ENCODE data around the gene PCSK6. TPM values are rescaled to one million over a fixed set of nuclear protein-coding genes. Genes with fewer than 3 reads are reported as not detected.

Gene PCSK6
- total and polyA plus RNA-seq, 2 of the 8 experiments (the other 6 are each of a cell fraction or from before 2014, with no cell fraction given), result 1.9 to 4.0 TPM

GRCh38 chr15:101481381-101481705 lies 8.2 kb downstream of the PCSK6 start:
- H3K14ac ChIP-seq (ENCODE audit: insufficient read length), result no peak overlapping the region
- no peak overlapping the region for H4K5ac ChIP-seq (ENCODE audit: insufficient read length, low read depth, low read length)
- peaks cover 0 to 6% (median 0%) of the 10 kb centered on the region in 4 experiments; a peak in 3 of 7 replicates for H3K4me1 ChIP-seq (replicated peaks in 1 of 4; ENCODE audit: control insufficient read depth in 3 of 4, insufficient read depth in 4 of 4, low read length in 3 of 4)
- DNase-seq (ENCODE audit: low read depth in 1 of 2, low spot score in 2 of 2) (no peak), FAIRE-seq (no peak)
- no peak overlapping the region for H4K8ac ChIP-seq (ENCODE audit: extremely low read depth, insufficient read depth, low read length)
- no peak overlapping the region for H2AFZ ChIP-seq (ENCODE audit: low read length)
- H2BK120ac ChIP-seq (replicated peaks; ENCODE audit: low read depth, low read length), result no peak overlapping the region
- H3K23ac ChIP-seq (ENCODE audit: insufficient read length), result no peak overlapping the region
- peaks cover 0 to 2% (median 0%) of the 10 kb centered on the region in 4 experiments; a peak in 2 of 7 replicates for H3K27me3 ChIP-seq (replicated peaks in 1 of 4; ENCODE audit: control insufficient read depth in 3 of 4, extremely low read depth in 1 of 4, insufficient read depth in 3 of 4, low read length in 3 of 4)
- H4K91ac ChIP-seq (replicated peaks; ENCODE audit: insufficient read length, low read length), result no peak overlapping the region
- H2BK20ac ChIP-seq (ENCODE audit: low read length), result no peak overlapping the region
- H3K36me3 ChIP-seq (ENCODE audit: control insufficient read depth in 2 of 4, insufficient read depth in 4 of 4, low read length in 3 of 4), result no peaks in the 10 kb centered on the region
- no peak overlapping the region for H2AK5ac ChIP-seq (ENCODE audit: low read depth, low read length)
- no peaks in the 10 kb centered on the region for H3K79me1 ChIP-seq (ENCODE audit: low read depth, low read length)
- no peaks in the 10 kb centered on the region for H3K9me3 ChIP-seq (ENCODE audit: insufficient read depth in 2 of 2, low read depth in 1 of 2, low read length in 1 of 2)
- no peak overlapping the region for H2BK12ac ChIP-seq (ENCODE audit: low read depth, low read length)
- TF ChIP-seq FOSL1 (IDR thresholded peaks at IDR 0.05; ENCODE audit: insufficient read depth, low read depth, low read length), result no peak
- no peak for TF ChIP-seq SP1 (IDR thresholded peaks at IDR 0.05; ENCODE audit: low read depth, low read length)
- TF ChIP-seq SP4 (IDR thresholded peaks at IDR 0.05; ENCODE audit: low read length), result no peak
- TF ChIP-seq KDM4A (IDR thresholded peaks at IDR 0.05; ENCODE audit: low read depth, low read length, severe bottlenecking), result no peak
- TF ChIP-seq SIN3A (conservative IDR thresholded peaks at IDR 0.05 in 1 of 2, IDR thresholded peaks at IDR 0.05 in 1 of 2; ENCODE audit: low read depth in 1 of 2, low read length in 2 of 2), result no peak
- TF ChIP-seq SIRT6 (IDR thresholded peaks at IDR 0.05; ENCODE audit: low read length), result no peak
- TF ChIP-seq PHF8 (conservative IDR thresholded peaks at IDR 0.05; ENCODE audit: low read depth, low read length), result no peak
- TF ChIP-seq SRF (IDR thresholded peaks at IDR 0.05; ENCODE audit: low read depth, low read length), result no peak
- TF ChIP-seq, protein P1, sequence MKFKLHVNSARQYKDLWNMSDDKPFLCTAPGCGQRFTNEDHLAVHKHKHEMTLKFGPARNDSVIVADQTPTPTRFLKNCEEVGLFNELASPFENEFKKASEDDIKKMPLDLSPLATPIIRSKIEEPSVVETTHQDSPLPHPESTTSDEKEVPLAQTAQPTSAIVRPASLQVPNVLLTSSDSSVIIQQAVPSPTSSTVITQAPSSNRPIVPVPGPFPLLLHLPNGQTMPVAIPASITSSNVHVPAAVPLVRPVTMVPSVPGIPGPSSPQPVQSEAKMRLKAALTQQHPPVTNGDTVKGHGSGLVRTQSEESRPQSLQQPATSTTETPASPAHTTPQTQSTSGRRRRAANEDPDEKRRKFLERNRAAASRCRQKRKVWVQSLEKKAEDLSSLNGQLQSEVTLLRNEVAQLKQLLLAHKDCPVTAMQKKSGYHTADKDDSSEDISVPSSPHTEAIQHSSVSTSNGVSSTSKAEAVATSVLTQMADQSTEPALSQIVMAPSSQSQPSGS (IDR thresholded peaks at IDR 0.05; ENCODE audit: low read length), result no peak
- no peak for TF ChIP-seq CREB1 (IDR thresholded peaks at IDR 0.05)
- H3K56ac ChIP-seq (replicated peaks; ENCODE audit: insufficient read length, low read depth, low read length), result no peak overlapping the region
- H3K79me2 ChIP-seq (ENCODE audit: control insufficient read depth in 1 of 2, insufficient read depth in 2 of 2, low read length in 2 of 2), result no peaks in the 10 kb centered on the region
- H2BK5ac ChIP-seq (ENCODE audit: low read depth, low read length), result no peak overlapping the region
- H4K20me1 ChIP-seq (replicated peaks in 1 of 2; ENCODE audit: control insufficient read depth in 1 of 2, insufficient read depth in 2 of 2, low read length in 2 of 2), result no peaks in the 10 kb centered on the region
- no peak overlapping the region for H3K18ac ChIP-seq (ENCODE audit: extremely low read depth, low read length)
- POLR2A ChIA-PET (ENCODE audit: partially characterized antibody), result no interaction called here
- H3K9ac ChIP-seq (replicated peaks in 1 of 4; ENCODE audit: extremely low read depth in 1 of 4, low read depth in 3 of 4, low read length in 3 of 4), result no peak overlapping the region
- WGBS, 2 experiments (ENCODE audit: extremely low coverage in 1 of 2, insufficient coverage in 1 of 2, insufficient read length in 1 of 2, insufficient replicate concordance in 2 of 2, low coverage in 1 of 2, low lambda C conversion rate in 2 of 2, missing lambda C conversion rate in 1 of 2), result 79% methylated on average over 8 of the region's 8 CpGs; no CpG with 5 or more reads in 1 of the 2 experiments
- H3K27ac ChIP-seq (ENCODE audit: low read depth, low read length), result no peak overlapping the region
- no peak overlapping the region for H3K4me2 ChIP-seq (ENCODE audit: insufficient read depth in 1 of 2, low read depth in 2 of 2, low read length in 2 of 2)
- no peak overlapping the region for H3K4ac ChIP-seq (replicated peaks; ENCODE audit: insufficient read length, low read depth, low read length)
- no peaks in the 10 kb centered on the region for H3K23me2 ChIP-seq (ENCODE audit: low read depth, low read length)
- CTCF ChIA-PET (ENCODE audit: partially characterized antibody), result interaction anchor here (0.9 to 1.6 kb wide), 3 partner anchors 15 to 82 kb away, joined by 3 to 6 read pairs (median 4); no protein-coding TSS in a partner anchor
- no peak overlapping the region for H3K4me3 ChIP-seq (ENCODE audit: extremely low read depth in 1 of 4, insufficient read depth in 2 of 4, low read depth in 3 of 4, low read length in 4 of 4)
- no peak overlapping the region for H2BK15ac ChIP-seq (ENCODE audit: low read length)

Measured in H1 (cell line).